Measurements from ENCODE around the gene PSMG3. TPM values are rescaled to one million over a fixed set of nuclear protein-coding genes. Genes with fewer than 3 reads are reported as not detected.

The PSMG3 gene
- total RNA-seq, 4 donors from 2014 or later: 26.8 to 33.2 (median 29.3) TPM

DNA sequence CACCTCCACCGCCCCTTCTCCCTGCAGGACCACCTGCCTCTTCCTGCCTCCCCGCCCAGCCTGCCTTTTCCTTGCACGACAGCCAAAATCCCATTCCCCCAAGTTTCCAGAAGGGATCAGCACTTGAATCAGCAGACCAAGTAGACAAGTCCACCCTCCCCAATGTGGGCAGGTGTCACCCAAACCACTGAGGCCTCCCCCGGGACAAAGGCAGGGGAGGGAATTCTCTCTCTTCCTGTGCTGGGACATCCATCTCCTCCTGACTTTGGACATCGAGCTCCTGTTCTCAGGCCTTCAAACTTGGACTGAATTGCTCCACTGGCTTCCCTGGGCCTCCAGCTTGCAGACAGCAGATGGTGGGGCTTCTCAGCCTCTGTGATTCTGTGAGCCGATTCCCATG, 21.6 kb upstream of the PSMG3 start:
- Histone ChIP-seq H3K36me3 (no peaks in the 10 kb centered on the region), H3K27ac (replicated peaks in 1 of 4) (no peak overlapping the region), H3K9me3 (peaks cover 0 to 13% (median 10%) of the 10 kb centered on the region in 4 donors), H3K4me3 (no peak overlapping the region), H3K27me3 (peaks cover 0 to 94% (median 13%) of the 10 kb centered on the region in 4 donors), H3K4me1 (peaks cover 0 to 17% (median 11%) of the 10 kb centered on the region in 4 donors)
- no peak for DNase-seq (ENCODE audit: extremely low spot score)
- WGBS: 48% methylated on average over 5 of the region's 6 CpGs
- TF ChIP-seq, protein P1, sequence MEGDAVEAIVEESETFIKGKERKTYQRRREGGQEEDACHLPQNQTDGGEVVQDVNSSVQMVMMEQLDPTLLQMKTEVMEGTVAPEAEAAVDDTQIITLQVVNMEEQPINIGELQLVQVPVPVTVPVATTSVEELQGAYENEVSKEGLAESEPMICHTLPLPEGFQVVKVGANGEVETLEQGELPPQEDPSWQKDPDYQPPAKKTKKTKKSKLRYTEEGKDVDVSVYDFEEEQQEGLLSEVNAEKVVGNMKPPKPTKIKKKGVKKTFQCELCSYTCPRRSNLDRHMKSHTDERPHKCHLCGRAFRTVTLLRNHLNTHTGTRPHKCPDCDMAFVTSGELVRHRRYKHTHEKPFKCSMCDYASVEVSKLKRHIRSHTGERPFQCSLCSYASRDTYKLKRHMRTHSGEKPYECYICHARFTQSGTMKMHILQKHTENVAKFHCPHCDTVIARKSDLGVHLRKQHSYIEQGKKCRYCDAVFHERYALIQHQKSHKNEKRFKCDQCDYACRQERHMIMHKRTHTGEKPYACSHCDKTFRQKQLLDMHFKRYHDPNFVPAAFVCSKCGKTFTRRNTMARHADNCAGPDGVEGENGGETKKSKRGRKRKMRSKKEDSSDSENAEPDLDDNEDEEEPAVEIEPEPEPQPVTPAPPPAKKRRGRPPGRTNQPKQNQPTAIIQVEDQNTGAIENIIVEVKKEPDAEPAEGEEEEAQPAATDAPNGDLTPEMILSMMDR (IDR thresholded peaks at IDR 0.05): no peak
- TF ChIP-seq EP300 (IDR thresholded peaks at IDR 0.05) (no peak), POLR2AphosphoS5 (IDR thresholded peaks at IDR 0.05) (no peak), POLR2A (IDR thresholded peaks at IDR 0.05; ENCODE audit: low read depth) (no peak)
- intact Hi-C loops (cut with DNase I): no loop called here

DNA sequence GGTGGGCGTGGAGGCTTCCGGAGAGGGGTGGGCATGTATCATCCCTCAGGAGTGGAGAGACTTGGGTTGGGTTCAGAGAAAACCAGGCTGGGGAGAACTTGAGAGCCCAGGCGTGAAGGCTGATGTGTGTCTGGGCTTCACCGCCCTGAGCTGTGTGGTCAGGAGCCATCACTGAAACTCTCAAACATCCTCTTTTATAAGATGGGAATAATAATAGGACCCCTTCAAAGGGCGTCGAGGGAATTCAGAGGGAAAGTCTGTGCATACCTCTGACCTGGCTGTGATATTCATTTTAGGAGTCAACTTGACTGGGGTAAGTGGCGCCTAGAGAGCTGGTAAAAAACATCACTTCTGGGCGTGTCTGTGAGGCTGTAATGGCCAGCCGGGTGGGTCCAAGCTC, 21.1 kb upstream of the PSMG3 start:
- TF ChIP-seq EP300 (IDR thresholded peaks at IDR 0.05) (no peak), POLR2AphosphoS5 (IDR thresholded peaks at IDR 0.05) (no peak), POLR2A (IDR thresholded peaks at IDR 0.05; ENCODE audit: low read depth) (no peak)
- TF ChIP-seq, protein P1 (IDR thresholded peaks at IDR 0.05): no peak
- H3K4me3 ChIP-seq: no peak overlapping the region
- no peaks in the 10 kb centered on the region for H3K36me3 ChIP-seq
- H3K9me3 ChIP-seq: peaks cover 0 to 13% (median 10%) of the 10 kb centered on the region in 4 donors
- H3K27ac ChIP-seq (replicated peaks in 1 of 4): no peak overlapping the region
- H3K27me3 ChIP-seq: peaks cover 0 to 89% (median 13%) of the 10 kb centered on the region in 4 donors
- intact Hi-C loops (cut with DNase I): no loop called here
- DNase-seq (ENCODE audit: extremely low spot score): no peak
- H3K4me1 ChIP-seq: peaks cover 0 to 17% (median 11%) of the 10 kb centered on the region in 4 donors
- WGBS: 76% methylated on average over 9 of the region's 9 CpGs

DNA sequence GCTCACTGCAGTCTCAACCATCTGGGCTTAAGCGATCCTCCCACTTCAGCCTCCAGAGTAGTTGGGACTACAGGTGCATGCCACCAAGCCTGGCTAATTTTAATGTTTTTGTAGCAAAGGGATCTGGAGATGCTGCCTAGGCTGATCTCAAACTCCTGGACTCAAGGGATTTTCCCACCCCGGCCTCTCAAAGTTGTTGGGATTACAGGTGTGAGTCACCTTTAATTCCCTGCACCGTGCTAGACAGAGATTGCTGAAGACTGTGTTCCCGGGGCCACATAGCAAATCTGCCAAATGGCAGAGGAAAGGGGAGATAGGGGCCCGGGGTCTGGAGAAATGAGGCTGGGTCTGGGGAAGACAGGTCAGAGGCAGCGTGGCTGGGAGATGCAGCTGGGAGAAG, 20.6 kb upstream of the PSMG3 start:
- Histone ChIP-seq H3K36me3 (no peaks in the 10 kb centered on the region), H3K9me3 (peaks cover 0 to 13% (median 10%) of the 10 kb centered on the region in 4 donors), H3K27me3 (peaks cover 0 to 85% (median 13%) of the 10 kb centered on the region in 4 donors), H3K27ac (replicated peaks in 1 of 4) (no peak overlapping the region), H3K4me1 (peaks cover 0 to 17% (median 11%) of the 10 kb centered on the region in 4 donors), H3K4me3 (no peak overlapping the region)
- WGBS: 78% methylated on average over 6 of the region's 6 CpGs
- no peak for DNase-seq (ENCODE audit: extremely low spot score)
- intact Hi-C loops (cut with DNase I): no loop called here
- TF ChIP-seq EP300 (IDR thresholded peaks at IDR 0.05): no peak
- no peak for TF ChIP-seq POLR2AphosphoS5 (IDR thresholded peaks at IDR 0.05)
- no peak for TF ChIP-seq POLR2A (IDR thresholded peaks at IDR 0.05; ENCODE audit: low read depth)
- TF ChIP-seq, protein P1 (IDR thresholded peaks at IDR 0.05): no peak

DNA sequence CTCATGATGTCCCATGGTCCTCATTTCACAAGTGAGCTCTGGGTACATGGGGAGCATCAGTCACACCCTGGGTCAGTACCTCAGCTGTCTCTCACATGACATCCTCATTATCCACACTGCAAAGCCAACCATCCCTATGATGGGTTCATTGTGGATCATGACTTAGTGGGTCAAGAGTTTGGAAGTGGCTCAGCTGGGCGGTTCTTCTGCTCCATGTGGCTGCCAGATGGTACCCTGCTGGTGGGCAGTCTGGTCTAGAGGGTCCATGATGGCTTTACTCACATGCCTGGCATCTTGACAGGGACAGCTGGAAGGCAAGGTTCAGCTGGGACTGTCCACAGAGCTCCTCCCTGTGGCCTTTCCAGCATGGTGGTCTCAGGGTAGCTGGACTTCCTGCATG, 19.1 kb upstream of the PSMG3 start:
- TF ChIP-seq POLR2AphosphoS5 (IDR thresholded peaks at IDR 0.05): no peak
- TF ChIP-seq, protein P1 (IDR thresholded peaks at IDR 0.05): no peak
- no peak for TF ChIP-seq POLR2A (IDR thresholded peaks at IDR 0.05; ENCODE audit: low read depth)
- TF ChIP-seq EP300 (IDR thresholded peaks at IDR 0.05): no peak
- Histone ChIP-seq H3K36me3 (no peaks in the 10 kb centered on the region), H3K9me3 (peaks cover 0 to 13% (median 10%) of the 10 kb centered on the region in 4 donors), H3K27ac (replicated peaks in 1 of 4) (no peak overlapping the region), H3K27me3 (peaks cover 0 to 75% (median 13%) of the 10 kb centered on the region in 4 donors), H3K4me1 (peaks cover 0 to 17% (median 11%) of the 10 kb centered on the region in 4 donors), H3K4me3 (no peak overlapping the region)
- DNase-seq (ENCODE audit: extremely low spot score): no peak
- no CpG with 5 or more reads among the region's 1 CpG for WGBS
- intact Hi-C loops (cut with DNase I): loop anchor here (10.0 kb wide), 1 partner anchor 516 kb away; no protein-coding TSS in a partner anchor

DNA sequence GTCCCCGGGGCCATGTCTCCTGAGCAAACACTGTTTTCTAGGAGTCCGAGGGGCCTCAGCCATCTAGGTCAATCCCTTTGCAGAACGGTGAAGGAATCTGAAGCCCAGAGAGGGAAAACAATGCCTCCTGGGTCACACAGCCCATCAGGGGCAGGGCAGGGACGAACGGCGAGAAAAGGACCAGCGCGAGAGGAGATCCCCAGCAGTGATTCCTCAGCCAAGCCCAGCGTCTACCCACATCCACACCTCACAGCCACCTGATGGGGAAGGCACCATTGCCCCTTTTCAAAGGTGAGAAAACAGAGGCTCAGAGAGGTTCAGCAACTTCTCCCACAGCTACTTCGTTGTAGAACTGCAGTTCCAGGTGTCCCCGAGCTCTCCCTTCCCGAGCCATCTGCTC, 17.9 kb upstream of the PSMG3 start:
- peaks cover 0 to 13% (median 10%) of the 10 kb centered on the region in 4 donors for H3K9me3 ChIP-seq
- TF ChIP-seq, protein P1 (IDR thresholded peaks at IDR 0.05): no peak
- TF ChIP-seq EP300 (IDR thresholded peaks at IDR 0.05): no peak
- no peak for TF ChIP-seq POLR2A (IDR thresholded peaks at IDR 0.05; ENCODE audit: low read depth)
- no peak for TF ChIP-seq POLR2AphosphoS5 (IDR thresholded peaks at IDR 0.05)
- no peaks in the 10 kb centered on the region for H3K36me3 ChIP-seq
- intact Hi-C loops (cut with DNase I): loop anchor here (10.0 kb wide), 1 partner anchor 517 kb away; no protein-coding TSS in a partner anchor
- DNase-seq (ENCODE audit: extremely low spot score): no peak
- WGBS: 85% methylated on average over 11 of the region's 12 CpGs
- no peak overlapping the region for H3K27ac ChIP-seq (replicated peaks in 1 of 4)
- H3K4me3 ChIP-seq: no peak overlapping the region
- peaks cover 0 to 17% (median 11%) of the 10 kb centered on the region in 4 donors for H3K4me1 ChIP-seq
- peaks cover 0 to 62% (median 9%) of the 10 kb centered on the region in 4 donors for H3K27me3 ChIP-seq

All from esophagus muscularis mucosa (tissue), 4 donors.